ENCODE data around the gene SLC7A1. TPM values are rescaled to one million over a fixed set of nuclear protein-coding genes. Genes with fewer than 3 reads are reported as not detected.

SLC7A1 gene
- total RNA-seq, 1 experiment from 2014 or later: 31.5 TPM

DNA sequence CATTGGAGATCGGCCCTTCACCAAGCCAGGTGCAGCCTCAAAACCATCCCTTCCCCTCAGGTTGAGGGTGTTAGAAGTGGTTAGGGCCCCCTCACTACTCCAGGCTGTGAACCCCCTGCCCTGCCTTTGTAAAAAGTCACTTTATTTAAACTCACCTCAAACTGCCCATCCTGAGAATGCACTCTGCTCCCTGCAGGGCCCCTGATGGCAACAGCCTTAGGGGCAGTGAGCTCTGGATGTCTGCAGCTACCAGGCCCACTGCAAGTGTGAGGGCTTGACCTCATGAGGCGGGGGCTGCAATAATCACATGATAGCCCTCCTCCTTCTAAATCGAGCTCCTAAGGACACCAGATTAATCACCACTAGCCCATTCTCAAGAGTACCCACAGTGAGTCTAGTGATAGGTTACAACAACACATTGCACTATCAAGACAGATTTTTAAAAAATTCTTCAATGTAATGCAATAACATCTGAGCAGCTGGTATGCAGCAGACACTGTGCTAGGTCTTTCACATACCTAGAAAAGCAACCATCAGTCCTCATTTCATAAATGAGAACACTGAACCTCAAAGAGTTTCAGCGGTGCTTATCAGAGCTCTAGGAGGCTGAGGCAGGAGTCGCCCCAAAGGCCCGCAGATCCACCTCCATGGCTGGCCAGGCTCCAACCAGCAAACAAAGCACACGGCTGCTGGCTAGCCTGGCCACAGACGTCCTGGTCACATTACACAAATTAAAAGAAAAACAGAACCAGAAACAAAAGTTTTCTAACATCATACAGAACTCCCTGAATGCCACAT lies 26.0 kb downstream of the SLC7A1 start:
- in situ Hi-C loops (cut with HindIII; ENCODE audit: low pct_unique_long_range_greater_than_20kb, low sequenced_read_pairs): no loop called here

DNA sequence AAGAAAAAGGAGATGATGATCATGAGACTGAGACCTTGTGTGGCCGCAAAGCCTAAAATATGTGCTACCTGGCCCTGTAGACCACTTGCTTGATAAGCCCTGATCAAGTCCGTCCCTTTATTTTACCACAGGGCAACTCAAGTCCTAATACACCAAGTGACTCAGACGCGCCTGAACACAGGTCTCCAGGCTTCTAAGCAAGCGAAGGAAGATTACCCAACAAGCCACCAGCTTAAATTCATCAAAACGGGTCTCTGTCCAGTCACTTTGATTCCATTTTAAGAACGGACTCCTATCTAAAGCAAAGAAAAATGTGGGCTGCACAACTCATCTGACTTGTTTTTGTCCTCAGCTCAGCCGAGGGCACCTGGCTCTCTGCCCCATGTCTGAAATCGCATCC lies 26.8 kb downstream of the SLC7A1 start:
- DNase-seq (ENCODE audit: low read depth, low spot score): no peak
- in situ Hi-C loops (cut with HindIII; ENCODE audit: low pct_unique_long_range_greater_than_20kb, low sequenced_read_pairs): no loop called here

More for the DNA sequence above, 26.0 kb downstream of the SLC7A1 start:
- no peak for DNase-seq (ENCODE audit: low read depth, low spot score)

DNA sequence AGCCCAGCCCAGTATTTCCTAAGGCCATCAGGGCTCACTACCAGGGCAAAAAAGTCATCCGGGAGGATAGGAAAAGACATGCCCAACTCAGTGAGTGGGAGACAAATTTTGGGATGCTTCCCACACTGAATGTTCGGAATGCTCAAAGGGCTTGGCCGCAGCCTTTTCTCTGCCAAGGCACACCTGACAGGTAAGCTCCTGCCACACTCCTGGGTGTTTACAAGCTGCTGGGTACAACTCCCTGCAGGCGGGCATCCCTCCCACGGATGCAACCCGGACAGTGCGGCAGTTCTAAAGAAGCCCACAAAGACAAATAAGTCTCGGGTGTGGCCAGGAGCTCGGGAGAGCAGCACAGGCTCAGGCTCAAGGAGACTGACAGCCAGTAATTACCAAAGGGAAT lies 28.1 kb downstream of the SLC7A1 start:
- DNase-seq (ENCODE audit: low read depth, low spot score): no peak
- in situ Hi-C loops (cut with HindIII; ENCODE audit: low pct_unique_long_range_greater_than_20kb, low sequenced_read_pairs): no loop called here

DNA sequence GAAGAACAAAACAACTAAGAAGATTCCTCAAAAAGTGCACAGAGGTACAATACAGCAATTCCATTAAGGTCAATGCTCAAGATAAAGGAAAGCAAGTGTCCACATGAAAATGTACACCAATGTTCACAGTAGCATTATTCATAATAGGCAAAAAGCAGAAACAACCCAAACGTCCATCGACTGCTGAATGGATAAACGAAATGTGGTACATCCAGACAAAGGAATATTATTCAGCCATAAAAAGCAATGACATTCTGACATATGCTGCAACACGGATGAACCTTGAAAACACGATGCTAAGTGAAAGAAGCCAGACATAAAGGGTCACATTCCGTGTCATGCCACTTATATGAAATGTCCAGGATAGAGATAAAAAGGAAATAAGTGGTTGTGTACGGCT lies 29.3 kb downstream of the SLC7A1 start:
- in situ Hi-C loops (cut with HindIII; ENCODE audit: low pct_unique_long_range_greater_than_20kb, low sequenced_read_pairs): no loop called here

DNA sequence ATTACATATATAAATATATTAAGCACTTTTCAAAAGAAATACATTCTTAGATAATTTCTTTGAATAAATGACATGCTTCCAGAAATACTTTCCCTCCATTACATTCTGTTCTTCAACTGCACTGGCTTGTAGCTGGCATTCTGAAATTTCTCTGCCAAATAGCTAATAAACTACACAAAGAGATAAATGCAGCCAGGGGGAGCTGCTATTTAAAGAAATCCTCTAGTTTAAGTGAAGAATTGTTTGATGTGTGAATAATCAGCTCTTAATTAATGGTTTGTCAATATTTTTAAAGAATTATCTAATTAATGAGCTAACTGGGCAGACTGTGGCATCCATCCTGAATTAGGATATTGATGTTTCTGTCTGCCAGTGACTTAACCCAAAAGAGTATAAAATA lies 30.7 kb downstream of the SLC7A1 start:
- no peak for DNase-seq (ENCODE audit: low read depth, low spot score)
- in situ Hi-C loops (cut with HindIII; ENCODE audit: low pct_unique_long_range_greater_than_20kb, low sequenced_read_pairs): no loop called here

More for the DNA sequence above, 29.3 kb downstream of the SLC7A1 start:
- DNase-seq (ENCODE audit: low read depth, low spot score): no peak

DNA sequence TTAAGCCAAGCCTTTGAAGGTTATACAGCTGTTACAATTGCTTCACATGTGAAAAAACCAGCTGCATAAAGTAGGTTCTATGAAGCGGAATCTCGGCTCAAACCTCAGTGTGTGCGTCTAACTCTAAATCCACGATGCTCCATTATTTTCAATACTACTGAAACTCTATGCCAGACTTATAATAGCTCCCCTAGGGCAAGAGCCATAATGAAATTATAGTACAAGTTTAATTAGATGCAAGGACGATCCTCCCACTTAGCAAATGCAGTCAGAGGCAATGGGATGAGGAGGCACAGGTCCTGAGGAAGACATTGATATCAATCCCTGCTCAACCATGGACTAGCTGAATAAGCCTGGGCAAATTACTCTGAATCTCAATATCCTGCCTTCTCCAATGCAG lies 31.1 kb downstream of the SLC7A1 start:
- in situ Hi-C loops (cut with HindIII; ENCODE audit: low pct_unique_long_range_greater_than_20kb, low sequenced_read_pairs): no loop called here
- DNase-seq (ENCODE audit: low read depth, low spot score): no peak

DNA sequence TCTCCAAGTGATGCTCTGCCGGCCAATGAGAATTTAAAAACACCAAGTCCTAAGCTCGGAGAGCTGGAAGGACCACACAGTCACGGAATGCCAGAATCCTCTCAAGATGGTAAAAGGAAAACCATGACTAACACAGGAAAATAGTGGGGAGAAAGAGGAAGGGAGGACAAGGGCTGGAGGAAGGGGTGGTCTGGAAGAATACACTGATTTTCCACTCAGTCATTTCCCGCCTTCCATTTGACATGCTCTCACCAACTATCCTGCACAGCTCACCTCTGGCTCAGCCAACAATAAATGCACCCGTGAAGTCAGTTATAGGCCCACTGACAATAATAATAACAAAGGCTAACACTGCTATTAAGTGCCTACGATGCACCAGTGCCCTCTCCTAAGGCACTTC lies 31.5 kb downstream of the SLC7A1 start:
- DNase-seq (ENCODE audit: low read depth, low spot score): no peak
- in situ Hi-C loops (cut with HindIII; ENCODE audit: low pct_unique_long_range_greater_than_20kb, low sequenced_read_pairs): no loop called here

DNA sequence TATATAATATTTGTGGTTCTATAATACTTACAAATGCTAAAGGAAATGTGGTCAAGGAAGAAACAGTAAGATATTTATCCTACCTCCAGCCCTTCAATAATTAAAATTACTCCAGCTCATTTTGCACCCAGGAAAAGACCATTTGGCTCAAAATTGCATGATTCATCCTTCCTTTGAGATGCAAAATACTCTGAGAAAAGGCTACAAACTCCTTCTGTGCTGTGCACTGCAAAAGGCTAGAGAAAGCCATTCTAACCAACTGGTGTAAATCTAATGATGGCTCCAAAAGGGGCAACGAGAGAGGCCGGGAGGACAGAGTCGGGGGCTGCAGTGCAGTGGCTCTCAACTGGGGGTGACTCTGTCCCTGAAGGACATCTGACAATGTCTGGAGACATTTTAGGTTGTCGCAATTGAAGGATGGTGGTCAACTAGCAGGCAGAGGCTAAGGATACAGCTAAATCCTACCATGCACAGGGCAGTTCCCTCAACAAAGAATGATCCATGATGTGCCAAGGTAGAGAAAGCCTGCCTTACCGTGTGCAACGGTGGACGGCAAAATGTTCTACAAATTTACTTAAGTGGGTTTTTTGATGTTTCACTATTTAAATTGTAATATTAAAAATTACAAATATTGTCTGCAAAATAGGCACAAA lies 32.6 kb downstream of the SLC7A1 start:
- DNase-seq (ENCODE audit: low read depth, low spot score): no peak
- in situ Hi-C loops (cut with HindIII; ENCODE audit: low pct_unique_long_range_greater_than_20kb, low sequenced_read_pairs): no loop called here

DNA sequence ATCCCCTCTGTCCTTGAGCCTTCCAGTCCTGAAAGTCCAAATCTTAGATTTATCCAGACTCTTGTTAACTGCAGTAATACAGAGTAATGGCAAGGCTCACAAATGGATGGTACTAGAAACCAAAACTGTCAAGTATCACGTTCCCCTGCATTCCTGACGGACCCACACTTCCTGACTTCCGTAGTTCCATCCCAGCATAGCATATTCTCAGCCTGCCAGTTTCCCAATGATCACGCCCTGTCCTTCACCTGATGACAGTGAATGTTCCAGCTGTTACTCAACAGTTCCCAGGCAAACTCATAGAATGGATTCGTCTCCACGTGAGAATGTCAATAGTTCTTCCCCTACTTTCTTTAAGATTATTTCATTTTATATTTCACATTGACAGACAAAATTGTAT lies 33.6 kb downstream of the SLC7A1 start:
- no peak for DNase-seq (ENCODE audit: low read depth, low spot score)
- in situ Hi-C loops (cut with HindIII; ENCODE audit: low pct_unique_long_range_greater_than_20kb, low sequenced_read_pairs): no loop called here

DNA sequence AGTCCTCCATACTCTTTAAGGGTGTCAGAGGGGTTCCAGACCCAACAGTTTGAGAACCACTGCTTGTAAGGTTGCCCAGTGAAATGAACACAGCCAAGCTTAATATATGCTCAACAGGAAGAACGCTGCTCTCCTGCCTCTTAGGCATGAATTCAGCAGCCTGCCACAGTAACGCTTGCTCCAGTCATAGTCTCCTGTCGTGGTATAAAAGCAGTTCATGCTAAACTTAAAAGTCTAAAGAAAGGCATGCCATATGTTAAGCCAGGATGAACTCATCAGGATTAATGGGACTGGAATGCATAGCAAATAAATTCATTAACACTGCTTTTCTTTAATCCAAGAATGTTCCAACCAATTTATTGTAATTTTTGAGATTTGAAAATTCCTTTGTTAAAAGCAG lies 38.7 kb downstream of the SLC7A1 start:
- in situ Hi-C loops (cut with HindIII; ENCODE audit: low pct_unique_long_range_greater_than_20kb, low sequenced_read_pairs): no loop called here
- DNase-seq (ENCODE audit: low read depth, low spot score): no peak

DNA sequence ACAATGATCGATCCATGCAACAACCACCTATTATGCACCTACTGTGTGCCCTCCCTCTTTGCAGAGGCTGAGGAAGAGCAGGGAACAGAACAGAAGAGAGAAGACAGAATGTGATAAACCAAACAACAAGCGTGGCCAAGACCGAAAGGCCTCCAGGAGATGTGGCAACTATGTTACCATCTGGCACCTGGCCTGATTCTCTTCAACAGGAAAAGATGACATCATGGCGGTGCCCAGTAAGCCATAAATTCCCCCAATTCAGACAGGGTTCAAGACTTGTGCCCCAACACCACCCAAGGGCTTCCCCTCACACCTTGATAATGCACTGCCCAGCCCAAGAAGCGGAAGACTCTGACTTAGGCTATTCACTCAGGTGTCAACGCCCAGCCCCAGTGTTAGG lies 44.3 kb downstream of the SLC7A1 start:
- in situ Hi-C loops (cut with HindIII; ENCODE audit: low pct_unique_long_range_greater_than_20kb, low sequenced_read_pairs): no loop called here
- no peak for DNase-seq (ENCODE audit: low read depth, low spot score)

DNA sequence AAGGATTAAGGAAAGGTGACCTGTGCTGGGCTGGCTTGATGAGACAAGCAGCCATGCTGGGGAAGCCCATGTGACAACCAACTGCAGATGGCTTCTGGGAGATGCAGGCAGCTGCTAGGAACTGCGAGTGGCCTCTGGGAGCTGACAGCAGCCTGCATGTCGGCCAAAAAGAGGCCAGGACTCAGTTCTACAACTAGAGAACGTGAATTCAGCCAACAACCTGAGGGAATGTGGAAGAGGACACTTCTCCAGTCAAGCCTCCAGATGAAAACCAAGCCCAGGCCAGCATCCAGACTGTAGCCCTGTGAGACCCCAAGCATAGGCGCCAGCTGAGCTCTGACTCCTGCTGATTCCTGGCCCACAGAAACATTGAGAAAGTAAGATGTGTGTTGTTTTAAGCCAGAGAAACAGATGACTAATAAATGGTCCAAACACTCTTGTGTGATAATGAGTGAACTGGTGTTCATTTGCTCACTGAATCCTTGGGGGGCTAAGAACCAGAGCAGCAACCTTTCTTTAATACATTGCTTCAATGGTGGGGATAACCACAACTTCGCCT lies 45.0 kb downstream of the SLC7A1 start:
- no peak for DNase-seq (ENCODE audit: low read depth, low spot score)
- in situ Hi-C loops (cut with HindIII; ENCODE audit: low pct_unique_long_range_greater_than_20kb, low sequenced_read_pairs): no loop called here

DNA sequence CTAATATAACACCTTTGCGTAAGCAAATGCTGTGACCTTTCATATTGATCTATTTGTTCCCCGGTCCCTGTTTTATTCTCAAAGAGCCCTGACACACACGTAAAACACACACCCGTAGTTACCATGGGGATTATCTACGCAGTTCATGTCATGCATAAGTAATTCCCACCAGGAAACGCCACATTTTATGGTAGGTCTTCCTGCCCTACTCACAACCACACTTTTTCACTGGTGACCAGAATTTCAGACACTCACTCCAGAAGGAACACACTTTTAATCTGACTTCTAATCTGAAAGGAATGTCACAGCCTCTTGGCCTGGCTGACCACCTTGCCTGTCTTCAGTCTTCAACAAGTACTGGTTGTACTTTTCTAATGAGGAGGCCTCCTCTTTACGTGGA lies 46.8 kb downstream of the SLC7A1 start:
- DNase-seq (ENCODE audit: low read depth, low spot score): no peak
- in situ Hi-C loops (cut with HindIII; ENCODE audit: low pct_unique_long_range_greater_than_20kb, low sequenced_read_pairs): no loop called here

DNA sequence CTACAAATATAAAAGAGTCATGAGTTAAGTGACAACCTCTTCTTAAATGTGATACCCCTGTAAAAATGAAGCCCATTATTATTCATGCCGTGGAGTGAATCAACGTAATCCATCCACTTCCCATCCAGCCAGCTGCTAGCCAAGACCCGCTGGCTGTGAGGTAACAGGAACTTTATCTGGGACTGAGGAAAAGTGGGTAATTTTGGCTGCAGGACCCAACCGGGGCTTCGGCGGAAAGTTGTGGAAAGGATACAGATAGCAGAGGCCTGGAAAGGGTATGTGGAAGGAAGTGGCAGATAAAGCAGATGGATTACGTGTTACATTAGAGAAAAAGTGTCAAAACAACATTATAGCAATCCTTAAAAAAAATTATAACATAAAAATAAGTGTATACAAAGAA lies 48.3 kb downstream of the SLC7A1 start:
- in situ Hi-C loops (cut with HindIII; ENCODE audit: low pct_unique_long_range_greater_than_20kb, low sequenced_read_pairs): no loop called here
- DNase-seq (ENCODE audit: low read depth, low spot score): no peak

DNA sequence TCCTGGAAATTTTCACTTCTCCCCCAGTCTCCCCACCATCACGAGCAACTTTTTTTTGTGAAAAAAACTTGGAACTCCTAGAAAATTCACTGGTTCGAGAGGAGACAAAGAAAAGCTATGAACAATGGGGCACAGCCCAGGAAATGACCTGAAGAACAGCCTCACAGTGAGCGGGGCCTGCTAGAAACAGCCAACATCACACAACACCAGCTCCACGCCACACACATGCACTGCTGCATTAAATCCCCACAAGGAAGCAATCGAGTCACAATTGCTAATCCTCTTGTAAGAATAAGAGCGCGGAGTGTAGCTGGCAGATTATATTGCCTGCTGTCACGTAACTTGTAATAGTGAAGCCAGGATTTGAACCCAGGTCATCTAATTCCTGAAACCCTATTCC lies 48.8 kb downstream of the SLC7A1 start:
- no peak for DNase-seq (ENCODE audit: low read depth, low spot score)
- in situ Hi-C loops (cut with HindIII; ENCODE audit: low pct_unique_long_range_greater_than_20kb, low sequenced_read_pairs): no loop called here

DNA sequence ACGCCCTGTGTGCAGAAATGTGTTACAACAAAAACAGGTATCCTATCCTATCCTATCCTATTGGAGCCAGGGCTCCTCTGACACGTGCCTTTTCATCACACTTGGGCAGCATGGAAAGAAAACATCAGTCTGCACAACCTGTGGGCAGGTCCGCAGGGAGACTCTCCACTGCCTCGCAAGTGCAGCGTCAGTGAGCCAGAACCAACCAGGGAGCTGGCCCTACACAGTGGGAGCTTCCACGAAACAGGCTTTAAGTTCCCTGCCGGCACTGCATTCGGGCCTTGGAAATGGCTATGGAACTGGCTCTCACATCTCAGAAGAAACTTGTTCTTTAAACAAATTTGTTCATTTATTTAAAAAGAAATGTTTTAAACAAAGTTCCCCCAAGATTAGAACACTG lies 49.5 kb downstream of the SLC7A1 start:
- in situ Hi-C loops (cut with HindIII; ENCODE audit: low pct_unique_long_range_greater_than_20kb, low sequenced_read_pairs): no loop called here
- no peak for DNase-seq (ENCODE audit: low read depth, low spot score)

DNA sequence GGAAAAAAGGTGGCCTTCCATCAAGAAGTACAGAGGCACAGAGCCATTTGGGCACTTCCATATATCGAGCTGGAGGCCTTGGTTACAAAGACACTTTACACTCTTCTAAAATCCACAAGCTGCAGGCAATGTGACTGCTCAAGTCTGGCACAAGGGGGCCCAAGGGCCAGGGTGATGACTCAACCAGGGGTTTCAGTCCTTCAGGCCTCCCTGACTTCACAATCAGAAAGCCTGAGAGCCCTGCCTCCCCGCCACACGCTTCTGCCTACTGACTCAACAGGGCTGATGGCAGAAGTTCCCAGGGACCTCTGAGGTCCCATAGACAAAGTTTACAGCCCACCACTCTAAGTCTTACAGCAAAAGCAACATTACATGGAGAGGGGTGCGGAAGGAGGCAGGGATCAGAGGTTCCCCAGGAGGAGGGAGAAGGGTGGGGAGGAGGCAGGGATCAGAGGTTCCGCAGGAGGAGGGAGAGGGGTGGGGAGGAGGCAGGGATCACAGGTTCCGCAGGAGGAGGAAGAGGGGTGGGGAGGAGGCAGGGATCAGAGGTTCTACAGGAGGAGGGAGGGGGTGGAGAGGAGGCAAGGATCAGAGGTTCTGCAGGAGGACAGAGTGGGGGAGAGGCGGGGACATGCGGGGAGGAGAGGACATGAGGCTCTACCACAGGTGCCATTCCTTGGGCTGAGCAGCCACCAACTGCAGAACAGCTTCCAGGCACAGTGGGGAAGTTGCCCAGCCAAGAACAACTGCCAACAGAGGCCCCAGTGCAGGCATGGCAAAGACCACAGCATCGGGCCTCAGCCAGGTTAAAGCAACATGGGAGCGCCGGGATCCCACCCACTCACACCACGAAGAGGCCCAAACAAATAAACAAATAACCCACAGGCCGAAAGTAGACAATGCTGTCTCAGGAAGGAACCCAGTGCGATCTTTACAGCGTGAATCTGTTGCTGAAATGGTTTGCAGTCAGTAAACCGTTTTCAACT lies 52.0 kb downstream of the SLC7A1 start:
- in situ Hi-C loops (cut with HindIII; ENCODE audit: low pct_unique_long_range_greater_than_20kb, low sequenced_read_pairs): no loop called here
- peak; percentile 74 for DNase-seq (ENCODE audit: low read depth, low spot score)

DNA sequence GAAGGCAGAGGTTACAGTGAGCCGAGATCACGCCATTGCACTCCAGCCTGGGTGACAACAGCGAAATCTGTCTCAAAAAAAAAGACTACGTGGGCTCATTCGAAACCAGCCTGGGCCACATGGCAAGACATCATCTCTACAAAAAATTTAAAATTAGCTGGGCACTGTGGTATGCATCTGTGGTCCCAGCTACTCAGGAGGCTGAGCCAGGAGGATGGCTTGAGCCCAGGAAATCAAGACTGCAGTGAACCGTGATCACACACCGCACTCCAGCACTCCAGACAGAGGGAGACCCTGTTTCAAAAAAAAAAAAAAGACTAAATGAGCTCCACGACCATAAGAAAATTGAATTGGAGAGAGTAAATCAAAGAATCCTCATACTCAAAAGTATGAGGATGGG lies 53.1 kb downstream of the SLC7A1 start:
- in situ Hi-C loops (cut with HindIII; ENCODE audit: low pct_unique_long_range_greater_than_20kb, low sequenced_read_pairs): no loop called here
- no peak for DNase-seq (ENCODE audit: low read depth, low spot score)

Measured in SK-MEL-5 (cell line).